HEK293 (cell line): Measurements from ENCODE around the gene VRK3.
A peak's percentile ranks its signal among the peaks of the same experiment; 100 is the strongest.

ENCODE experiments used
- CTCF ChIA-PET: fragments of 350-600 bp; formaldehyde crosslinking; extraction: SDS; loops from one replicate; lab custom pipeline; 2021; ENCODE audit warnings: antibody characterized with exemption; lab: Yijun Ruan, JAX
- POLR2A ChIA-PET: fragments of 300-600 bp; formaldehyde crosslinking; extraction: SDS; loops from one replicate; lab custom pipeline; 2020; ENCODE audit warnings: antibody characterized with exemption, inconsistent platforms; lab: Yijun Ruan, JAX
- H3K27ac ChIP-seq: fragments of 200-500 bp; sonication (Bioruptor generic); 2 replicates; pipeline ENCODE4 v1.5.1; 2014; ENCODE audit warnings: low read depth, low read length, control low read depth, inconsistent platforms; ENCODE audit errors: extremely low read depth
- H3K36me3 ChIP-seq, 2 experiments: fragments of 200-500 bp in 1 of 2; sonication (Bioruptor generic) in 1 of 2; 1 replicate in 1 of 2; 2 replicates in 1 of 2; pipeline ENCODE4 v1.5.1; 2014 to 2017; ENCODE audit warnings: inconsistent platforms in 2 of 2, low read length in 2 of 2; ENCODE audit not compliant: control insufficient read depth in 2 of 2, insufficient read depth in 1 of 2
- H3K4me1 ChIP-seq: fragments of 200-500 bp; sonication (Bioruptor generic); 2 replicates; pipeline ENCODE4 v1.5.1; 2014; ENCODE audit warnings: mild to moderate bottlenecking, low read length, inconsistent platforms; ENCODE audit not compliant: control insufficient read depth, insufficient read depth
- H3K4me3 ChIP-seq: 2 replicates; pipeline ENCODE4 v1.5.1; 2011; ENCODE audit warnings: low read depth, mild to moderate bottlenecking, control low read depth, low read length, moderate library complexity
- H3K9me3 ChIP-seq: fragments of 200-500 bp; sonication (Bioruptor generic); 2 replicates; pipeline ENCODE4 v1.5.1; 2014; ENCODE audit warnings: low read depth, low read length, inconsistent platforms; ENCODE audit not compliant: control insufficient read depth, insufficient read depth
- GLIS2 ChIP-seq: fragments of 450-650 bp; formaldehyde crosslinking; IDR thresholded peaks from 2 replicates; pipeline ENCODE4 v1.5.1; 2016; ENCODE audit warnings: missing biosample characterization, missing genetic modification characterization
- HOXA7 ChIP-seq: sonication (generic); formaldehyde crosslinking; IDR thresholded peaks from 2 replicates; pipeline ENCODE4 v1.8.1; 2022; ENCODE audit warnings: missing genetic modification reagents, borderline replicate concordance
- KLF1 ChIP-seq: fragments of 450-650 bp; formaldehyde crosslinking; IDR thresholded peaks from 2 replicates; pipeline ENCODE4 v1.5.1; 2016; ENCODE audit warnings: missing biosample characterization, missing genetic modification characterization
- KLF16 ChIP-seq: fragments of 450-650 bp; formaldehyde crosslinking; IDR thresholded peaks from 2 replicates; pipeline ENCODE4 v1.5.1; 2017; ENCODE audit warnings: missing biosample characterization, missing genetic modification characterization
- SETDB1 ChIP-seq: IDR thresholded peaks from one replicate; pipeline ENCODE4 v1.6.1; 2017; ENCODE audit warnings: mild to moderate bottlenecking, low read length, moderate library complexity, mixed read lengths; ENCODE audit not compliant: insufficient read length
- SP3 ChIP-seq: fragments of 450-650 bp; formaldehyde crosslinking; IDR thresholded peaks from 2 replicates; pipeline ENCODE4 v1.5.1; 2016; ENCODE audit warnings: missing biosample characterization, missing genetic modification characterization
- TCF7L2 ChIP-seq: IDR thresholded peaks from 2 replicates; pipeline ENCODE4 v1.6.1; 2011; ENCODE audit warnings: low read depth, mild to moderate bottlenecking, inconsistent platforms, low read length, moderate library complexity, borderline replicate concordance
- TRIM28 ChIP-seq: IDR thresholded peaks from 2 replicates; pipeline ENCODE4 v1.6.1; 2011; ENCODE audit warnings: low read length, control low read depth, borderline replicate concordance
- ZBTB8A ChIP-seq: fragments of 450-650 bp; formaldehyde crosslinking; IDR thresholded peaks from 2 replicates; pipeline ENCODE4 v1.5.1; 2016; ENCODE audit warnings: missing biosample characterization, missing genetic modification characterization
- ZFP37 ChIP-seq: fragments of 450-650 bp; formaldehyde crosslinking; IDR thresholded peaks from 2 replicates; pipeline ENCODE4 v1.5.1; 2016; ENCODE audit warnings: missing biosample characterization, missing genetic modification characterization
- ZFP41 ChIP-seq: fragments of 450-650 bp; formaldehyde crosslinking; IDR thresholded peaks from 2 replicates; pipeline ENCODE4 v1.5.1; 2016; ENCODE audit warnings: missing biosample characterization, missing genetic modification characterization, borderline replicate concordance
- ZNF132 ChIP-seq: fragments of 450-650 bp; formaldehyde crosslinking; IDR thresholded peaks from 2 replicates; pipeline ENCODE4 v1.5.1; 2017; ENCODE audit warnings: missing biosample characterization, missing genetic modification characterization, borderline replicate concordance
- ZNF157 ChIP-seq: fragments of 450-650 bp; formaldehyde crosslinking; IDR thresholded peaks from 2 replicates; pipeline ENCODE4 v1.5.1; 2016; ENCODE audit warnings: missing biosample characterization, missing genetic modification characterization
- ZNF174 ChIP-seq: fragments of 450-650 bp; formaldehyde crosslinking; IDR thresholded peaks from 2 replicates; pipeline ENCODE4 v1.5.0; 2017; ENCODE audit warnings: missing biosample characterization, mild to moderate bottlenecking, missing genetic modification characterization
- ZNF19 ChIP-seq: fragments of 450-650 bp; formaldehyde crosslinking; IDR thresholded peaks from 2 replicates; pipeline ENCODE4; 2016; ENCODE audit warnings: missing biosample characterization, missing genetic modification characterization, low read depth
- ZNF248 ChIP-seq: fragments of 450-650 bp; formaldehyde crosslinking; IDR thresholded peaks from 2 replicates; pipeline ENCODE4 v1.5.1; 2017; ENCODE audit warnings: missing biosample characterization, missing genetic modification characterization
- ZNF292 ChIP-seq: fragments of 450-650 bp; formaldehyde crosslinking; IDR thresholded peaks from 2 replicates; pipeline ENCODE4 v1.5.1; 2016; ENCODE audit warnings: low read depth, missing biosample characterization, missing genetic modification characterization, borderline replicate concordance
- ZNF311 ChIP-seq: fragments of 450-650 bp; formaldehyde crosslinking; IDR thresholded peaks from 2 replicates; pipeline ENCODE4 v1.5.1; 2017; ENCODE audit warnings: missing biosample characterization, missing genetic modification characterization, borderline replicate concordance
- ZNF391 ChIP-seq: fragments of 450-650 bp; formaldehyde crosslinking; IDR thresholded peaks from 2 replicates; pipeline ENCODE4 v1.5.1; 2016; ENCODE audit warnings: low read depth, missing biosample characterization, missing genetic modification characterization, borderline replicate concordance
- ZNF510 ChIP-seq: fragments of 450-650 bp; formaldehyde crosslinking; IDR thresholded peaks from 2 replicates; pipeline ENCODE4 v1.5.1; 2018; ENCODE audit warnings: mild to moderate bottlenecking, missing genetic modification characterization, missing biosample characterization; ENCODE audit not compliant: insufficient replicate concordance
- ZNF530 ChIP-seq: fragments of 450-650 bp; formaldehyde crosslinking; IDR thresholded peaks from 2 replicates; pipeline ENCODE4 v1.5.1; 2016; ENCODE audit warnings: low read depth, missing biosample characterization, missing genetic modification characterization
- ZNF561 ChIP-seq: fragments of 450-650 bp; IDR thresholded peaks from 2 replicates; pipeline ENCODE4 v1.5.1; 2018; ENCODE audit warnings: missing biosample characterization, missing genetic modification characterization, borderline replicate concordance
- ZNF596 ChIP-seq: fragments of 450-650 bp; IDR thresholded peaks from 2 replicates; pipeline ENCODE4 v1.5.0; 2018; ENCODE audit warnings: missing biosample characterization, mild to moderate bottlenecking, missing genetic modification characterization, moderate library complexity
- ZNF639 ChIP-seq: fragments of 450-650 bp; formaldehyde crosslinking; IDR thresholded peaks from 2 replicates; pipeline ENCODE4 v1.5.1; 2016; ENCODE audit warnings: missing biosample characterization, missing genetic modification characterization
- ZNF660 ChIP-seq: fragments of 450-650 bp; IDR thresholded peaks from 2 replicates; pipeline ENCODE4 v1.5.1; 2018; ENCODE audit warnings: missing biosample characterization, mild to moderate bottlenecking, missing genetic modification characterization
- ZNF670 ChIP-seq: fragments of 450-650 bp; formaldehyde crosslinking; IDR thresholded peaks from 2 replicates; pipeline ENCODE4 v1.5.1; 2016; ENCODE audit warnings: missing biosample characterization, missing genetic modification characterization, low read depth
- ZNF677 ChIP-seq: fragments of 450-650 bp; IDR thresholded peaks from 2 replicates; pipeline ENCODE4 v1.5.0; 2018; ENCODE audit warnings: missing biosample characterization, mild to moderate bottlenecking, missing genetic modification characterization, moderate library complexity
- ZNF777 ChIP-seq: fragments of 450-650 bp; formaldehyde crosslinking; IDR thresholded peaks from 2 replicates; pipeline ENCODE4 v1.5.1; 2017; ENCODE audit warnings: missing biosample characterization, missing genetic modification characterization, borderline replicate concordance
- ZNF843 ChIP-seq: fragments of 450-650 bp; formaldehyde crosslinking; IDR thresholded peaks from 2 replicates; pipeline ENCODE4 v1.5.1; 2016; ENCODE audit warnings: missing biosample characterization, missing genetic modification characterization
- ZSCAN18 ChIP-seq: fragments of 450-650 bp; formaldehyde crosslinking; IDR thresholded peaks from 2 replicates; pipeline ENCODE4 v1.5.1; 2016; ENCODE audit warnings: missing biosample characterization, missing genetic modification characterization
- ZSCAN23 ChIP-seq: fragments of 450-650 bp; formaldehyde crosslinking; IDR thresholded peaks from 2 replicates; pipeline ENCODE4 v1.5.1; 2016; ENCODE audit warnings: missing biosample characterization, missing genetic modification characterization
- TF ChIP-seq, protein P1 (sequence below): fragments of 450-650 bp; formaldehyde crosslinking; IDR thresholded peaks from 2 replicates; pipeline ENCODE4 v1.5.1; 2017; ENCODE audit warnings: missing biosample characterization, missing genetic modification characterization
- TF ChIP-seq, protein P2 (sequence below): fragments of 450-650 bp; formaldehyde crosslinking; IDR thresholded peaks from 2 replicates; pipeline ENCODE4 v1.5.1; 2016; ENCODE audit warnings: missing biosample characterization, missing genetic modification characterization

Gene VRK3

GRCh38 chr19:50025022-50025793 lies at the start of gene VRK3:
Gene VRK3, minus strand, starts transcription at chr19:50025372. Its CDS starts 9,210 bp downstream, at chr19:50016162.
- ChIA-PET POLR2A (interaction anchor here (1.0 to 2.4 kb wide), 5 partner anchors 11 to 156 kb away, joined by 3 to 15 read pairs (median 4); partner anchors contain the start of genes ATF5 and NUP62), CTCF (interaction anchor here (0.7 to 1.4 kb wide), 3 partner anchors 41 to 110 kb away, joined by 3 read pairs; no protein-coding TSS in a partner anchor)
- no peaks in the 10 kb centered on the region for H3K9me3 ChIP-seq
- H3K27ac ChIP-seq: peak within 1 kb of the TSS; percentile 47; the same call in 1 of the 2 replicates
- H3K4me3 ChIP-seq: peak within 1 kb of the TSS; percentile 90
- peaks cover 11 to 31% of the 10 kb centered on the region in 2 experiments; a peak in 2 of 3 replicates for H3K36me3 ChIP-seq
- peaks cover 6% of the 10 kb centered on the region for H3K4me1 ChIP-seq
- TF ChIP-seq ZNF660 (peak; percentile 57; the same call in 1 of the 2 replicates), KLF1 (no peak), TRIM28 (0 out of 2 replicates have a peak, but pooled peaks have one; percentile 9), ZNF677 (no peak), ZNF639 (tag by site-specific recombination) (no peak), ZNF19 (tag by site-specific recombination) (no peak), ZNF510 (tag by site-specific recombination) (no peak), ZNF157 (tag by site-specific recombination) (no peak), HOXA7 (CRISPR knock-in tag) (no peak), ZNF530 (tag by site-specific recombination) (no peak), SP3 (tag by site-specific recombination) (peak; percentile 93), KLF16 (tag by site-specific recombination) (0 out of 2 replicates have a peak, but pooled peaks have one; percentile 25), ZSCAN18 (no peak), ZNF248 (tag by site-specific recombination) (no peak), SETDB1 (no peak), ZFP41 (tag by site-specific recombination) (no peak), ZNF843 (tag by site-specific recombination) (no peak), ZNF561 (tag by site-specific recombination) (0 out of 2 replicates have a peak, but pooled peaks have one; percentile 44), ZNF777 (tag by site-specific recombination) (peak; percentile 97), ZSCAN23 (tag by site-specific recombination) (no peak), ZNF391 (tag by site-specific recombination) (peak; percentile 47; the same call in 1 of the 2 replicates), ZFP37 (tag by site-specific recombination) (peak; percentile 62; the same call in 1 of the 2 replicates), GLIS2 (tag by site-specific recombination) (no peak; the same call in 1 of the 2 replicates), TCF7L2 (no peak), ZNF311 (tag by site-specific recombination) (no peak), ZNF174 (tag by site-specific recombination) (no peak), ZNF292 (tag by site-specific recombination) (no peak), ZNF132 (no peak), ZNF596 (tag by site-specific recombination) (no peak), ZBTB8A (no peak), ZNF670 (tag by site-specific recombination) (no peak)
- TF ChIP-seq, protein P1, sequence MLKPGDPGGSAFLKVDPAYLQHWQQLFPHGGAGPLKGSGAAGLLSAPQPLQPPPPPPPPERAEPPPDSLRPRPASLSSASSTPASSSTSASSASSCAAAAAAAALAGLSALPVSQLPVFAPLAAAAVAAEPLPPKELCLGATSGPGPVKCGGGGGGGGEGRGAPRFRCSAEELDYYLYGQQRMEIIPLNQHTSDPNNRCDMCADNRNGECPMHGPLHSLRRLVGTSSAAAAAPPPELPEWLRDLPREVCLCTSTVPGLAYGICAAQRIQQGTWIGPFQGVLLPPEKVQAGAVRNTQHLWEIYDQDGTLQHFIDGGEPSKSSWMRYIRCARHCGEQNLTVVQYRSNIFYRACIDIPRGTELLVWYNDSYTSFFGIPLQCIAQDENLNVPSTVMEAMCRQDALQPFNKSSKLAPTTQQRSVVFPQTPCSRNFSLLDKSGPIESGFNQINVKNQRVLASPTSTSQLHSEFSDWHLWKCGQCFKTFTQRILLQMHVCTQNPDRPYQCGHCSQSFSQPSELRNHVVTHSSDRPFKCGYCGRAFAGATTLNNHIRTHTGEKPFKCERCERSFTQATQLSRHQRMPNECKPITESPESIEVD (tag by site-specific recombination): no peak
- TF ChIP-seq, protein P2, sequence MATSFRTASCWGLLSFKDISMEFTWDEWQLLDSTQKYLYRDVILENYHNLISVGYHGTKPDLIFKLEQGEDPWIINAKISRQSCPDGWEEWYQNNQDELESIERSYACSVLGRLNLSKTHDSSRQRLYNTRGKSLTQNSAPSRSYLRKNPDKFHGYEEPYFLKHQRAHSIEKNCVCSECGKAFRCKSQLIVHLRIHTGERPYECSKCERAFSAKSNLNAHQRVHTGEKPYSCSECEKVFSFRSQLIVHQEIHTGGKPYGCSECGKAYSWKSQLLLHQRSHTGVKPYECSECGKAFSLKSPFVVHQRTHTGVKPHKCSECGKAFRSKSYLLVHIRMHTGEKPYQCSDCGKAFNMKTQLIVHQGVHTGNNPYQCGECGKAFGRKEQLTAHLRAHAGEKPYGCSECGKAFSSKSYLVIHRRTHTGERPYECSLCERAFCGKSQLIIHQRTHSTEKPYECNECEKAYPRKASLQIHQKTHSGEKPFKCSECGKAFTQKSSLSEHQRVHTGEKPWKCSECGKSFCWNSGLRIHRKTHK: no peak
